Right lung (tissue), 5 donors: ENCODE measurements around the gene TCF7L2. TPM values are rescaled to one million over a fixed set of nuclear protein-coding genes. Genes with fewer than 3 reads are reported as not detected.

Experiments
- DNase-seq, 2 donors: peaks; one replicate each; pipeline ENCODE4 v3.0.0-alpha.2; 2013
- polyA plus RNA-seq, 5 donors: library from polyadenylated mRNA; unstranded; fragments of 120-200 nt; gene quantifications; one replicate each; pipeline versions ENCODE4 v1.2.1 to v1.2.3, GENCODE V29; 2013; ENCODE audit warnings: inconsistent platforms in 1 of 5, low replicate concordance in 1 of 5; ENCODE audit not compliant: insufficient read length in 5 of 5, insufficient read depth in 1 of 5

TCF7L2 gene
- polyA plus RNA-seq, 5 donors: 38.8 to 55.8 (median 49.2) TPM

DNA sequence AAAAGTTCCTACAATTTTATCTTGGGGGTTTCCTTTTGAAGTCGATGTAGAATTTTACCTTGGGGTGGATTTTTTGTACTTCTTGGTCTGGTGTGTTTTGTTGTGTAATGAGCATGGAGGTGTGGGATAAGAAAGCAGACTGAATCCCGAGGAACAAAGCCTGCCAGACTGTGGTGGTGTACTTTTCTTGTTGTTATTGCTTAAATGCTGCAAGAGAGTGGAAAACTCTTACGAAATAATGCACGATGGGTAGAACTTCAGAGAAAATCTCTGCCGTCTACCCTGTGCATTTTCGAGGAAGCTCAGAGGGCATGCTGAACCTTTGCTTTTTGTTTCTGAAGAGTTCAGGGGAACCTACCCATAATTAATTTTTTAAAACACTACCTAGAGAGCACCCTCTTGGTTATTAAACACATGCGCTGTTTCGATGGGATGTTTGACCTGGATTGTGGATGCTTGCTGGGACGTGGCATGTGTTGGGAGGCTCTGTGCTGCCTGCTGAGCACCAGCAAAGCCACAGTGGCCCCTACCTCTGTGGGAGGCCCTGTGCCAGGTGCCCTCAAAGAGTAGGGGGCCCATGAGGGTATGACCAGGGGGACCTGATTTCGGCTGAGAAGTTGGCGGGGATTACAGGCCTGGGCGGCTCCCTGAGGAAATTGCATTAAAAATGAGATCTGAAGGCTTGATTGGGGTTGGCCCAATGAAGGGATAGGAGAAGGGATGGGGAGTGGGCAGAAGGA lies 94.1 kb downstream of the TCF7L2 start:
- no peak for DNase-seq

DNA sequence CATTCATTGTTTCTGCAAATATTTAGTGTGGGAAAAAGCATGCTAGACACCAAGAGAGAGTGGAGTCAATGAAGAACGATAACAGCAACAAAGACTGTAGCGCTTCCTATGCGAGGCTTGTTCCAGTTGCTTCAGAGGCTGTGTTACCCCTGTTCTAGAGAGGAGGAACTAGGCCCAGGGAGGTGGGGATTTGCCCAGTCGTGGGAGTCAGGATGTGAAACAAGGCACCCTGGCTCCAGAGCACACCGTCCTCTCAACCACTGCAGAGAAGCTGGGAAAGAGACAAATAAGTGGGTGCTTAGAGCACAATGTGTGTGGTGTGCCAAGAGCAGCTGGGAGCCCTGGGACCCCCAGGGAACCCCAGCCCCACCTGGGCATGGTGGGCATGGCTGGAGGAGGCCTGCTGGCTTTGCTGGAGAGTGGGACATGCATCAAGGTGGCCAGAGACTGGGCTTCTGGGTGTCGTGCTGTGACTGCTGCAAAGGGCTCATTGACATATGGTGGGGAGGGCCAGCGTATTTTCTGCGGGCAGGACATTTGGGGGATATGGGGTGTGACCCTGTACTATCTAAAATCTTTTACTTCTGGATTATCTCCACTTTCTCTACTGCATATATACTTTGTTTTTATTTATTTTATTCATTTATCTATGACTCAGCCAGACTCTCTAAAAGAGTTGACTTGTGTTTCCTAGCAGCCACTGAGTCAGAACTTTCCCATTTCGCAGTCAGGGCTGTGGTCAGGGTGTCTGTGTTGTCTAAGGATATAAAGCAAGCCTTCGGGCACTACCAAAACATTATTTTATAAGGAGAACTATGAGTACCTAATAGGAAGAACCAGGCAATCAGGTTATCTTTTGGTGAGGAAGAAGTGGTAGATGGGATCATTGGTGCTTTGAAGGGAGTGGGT lies 95.4 kb downstream of the TCF7L2 start:
- DNase-seq: no peak

DNA sequence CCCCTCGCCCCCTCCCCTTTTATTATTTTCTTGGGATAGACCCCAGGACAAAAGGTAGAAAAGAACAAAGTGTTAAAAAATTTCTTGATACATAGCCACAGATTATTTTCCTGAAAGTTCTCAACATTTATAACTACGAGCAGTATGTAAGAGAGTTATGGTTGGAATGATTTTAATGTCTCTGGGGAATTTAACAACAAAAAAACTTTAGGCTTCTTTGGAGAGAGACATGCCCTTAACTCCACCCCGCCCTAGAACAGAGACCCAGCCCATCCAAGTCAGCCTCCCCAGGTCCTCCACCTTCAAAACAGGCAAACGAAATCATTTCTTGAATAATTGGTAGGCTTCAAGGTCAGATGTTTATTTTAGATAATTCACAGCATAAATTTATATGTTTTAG lies 97.1 kb downstream of the TCF7L2 start:
- no peak for DNase-seq

DNA sequence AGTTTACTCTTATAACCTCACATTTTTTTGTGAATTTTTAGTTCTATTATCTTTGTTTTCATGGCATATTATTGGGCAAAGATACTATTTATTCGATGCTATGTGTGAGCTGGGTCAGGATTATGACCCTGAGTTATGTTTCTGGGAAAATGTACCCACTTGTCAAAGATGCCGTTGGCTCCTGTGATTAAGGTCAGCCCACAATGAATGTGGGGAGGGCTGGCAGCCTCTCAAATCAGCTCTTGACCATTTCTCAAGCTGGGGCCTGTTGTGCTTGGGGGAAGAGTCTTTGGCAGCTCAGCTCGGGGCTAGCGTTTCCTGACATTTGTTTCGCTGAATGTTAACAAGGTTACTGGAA lies 97.5 kb downstream of the TCF7L2 start:
- DNase-seq: no peak

DNA sequence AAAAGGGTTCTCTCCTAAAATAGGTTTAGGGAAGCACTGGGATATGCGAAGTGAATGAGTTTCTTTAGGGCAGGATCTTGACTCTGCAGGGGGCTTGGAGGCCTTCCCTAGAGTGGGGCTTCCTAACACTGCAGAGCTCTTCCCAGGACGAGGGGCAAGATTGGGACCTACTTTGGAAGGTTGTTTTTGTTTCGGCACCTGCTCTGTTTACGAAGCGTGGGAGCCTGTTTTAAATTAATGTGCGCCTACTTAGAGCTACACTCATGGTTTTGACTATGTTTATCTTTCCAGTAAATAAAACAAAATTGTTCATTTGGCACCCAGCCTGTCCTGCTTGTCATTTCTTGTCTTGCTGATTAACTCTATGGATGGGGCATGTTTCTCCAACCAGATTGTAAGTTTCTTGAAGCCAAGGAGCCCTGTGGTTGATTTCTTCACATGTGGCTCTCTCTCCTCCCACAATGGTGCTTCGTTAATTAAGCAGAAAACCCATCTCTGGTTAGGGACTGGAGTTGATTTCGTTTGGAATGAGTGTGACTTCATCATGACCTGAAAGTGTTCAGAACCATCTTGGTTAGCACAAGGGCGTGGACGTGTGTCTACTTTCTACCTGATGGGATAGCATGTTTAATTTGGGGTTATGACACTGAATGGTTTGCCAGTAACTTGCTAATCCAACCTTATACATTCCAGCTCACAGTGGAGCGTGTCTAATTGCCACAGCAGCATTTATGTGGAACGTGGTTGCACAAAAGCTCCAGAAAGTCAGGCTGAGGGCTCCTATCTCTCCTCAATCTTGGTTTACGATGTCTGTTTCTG lies 98.1 kb downstream of the TCF7L2 start:
- no peak for DNase-seq

DNA sequence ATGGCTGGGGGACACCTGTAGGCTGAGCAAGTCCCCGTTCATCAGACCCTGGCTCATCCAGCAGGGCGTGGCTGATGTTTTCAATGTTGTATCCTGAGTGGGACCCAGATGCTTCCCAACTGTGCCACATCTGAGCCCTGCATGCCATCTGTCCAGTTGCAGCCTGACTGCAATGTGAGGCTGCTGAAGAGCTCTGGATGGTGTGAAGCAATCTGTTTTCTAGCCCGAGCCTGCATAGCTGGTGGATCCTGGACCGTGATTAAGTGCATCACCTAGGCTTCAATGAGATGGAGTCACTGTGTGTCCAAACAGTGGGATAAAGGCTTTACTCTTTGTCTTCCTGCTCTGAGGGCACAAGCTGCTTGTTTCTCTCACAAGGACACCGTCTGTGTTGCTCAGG lies 99.8 kb downstream of the TCF7L2 start:
- no peak for DNase-seq

DNA sequence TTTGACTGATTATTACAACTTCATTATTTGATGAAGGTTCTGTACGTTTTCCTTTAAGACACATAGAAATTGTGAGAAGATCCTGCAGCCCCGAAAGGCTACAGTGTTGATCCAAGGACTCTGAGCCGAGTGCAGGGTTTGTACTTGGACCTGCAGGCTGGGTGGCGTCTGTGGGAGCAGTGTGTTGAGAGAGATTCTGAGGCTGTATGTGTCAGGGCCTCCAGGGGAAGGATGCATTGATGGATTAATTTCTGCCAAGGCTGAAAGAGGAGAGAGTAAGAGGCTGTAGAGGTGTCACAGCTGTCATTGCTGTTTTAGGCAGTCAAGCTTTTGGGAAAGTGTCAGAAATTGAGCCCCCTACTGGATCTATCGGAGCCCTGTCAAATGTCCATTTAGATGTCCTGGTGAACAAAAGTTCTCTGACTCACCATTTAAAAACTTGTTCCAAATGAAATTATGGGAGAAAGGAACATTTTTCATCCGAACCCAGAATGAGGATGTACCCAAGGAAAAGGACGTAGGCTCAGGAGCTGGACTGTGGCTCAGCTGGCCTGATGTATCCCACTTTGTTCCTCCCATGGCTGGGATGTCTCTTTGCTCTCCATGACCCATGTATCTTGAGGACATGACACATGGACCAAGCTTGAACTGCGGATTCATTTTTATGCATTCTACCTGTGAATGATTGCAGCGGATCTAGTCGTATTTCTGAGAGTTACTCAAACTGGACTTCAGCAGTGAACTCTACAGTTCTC lies 102.2 kb downstream of the TCF7L2 start:
- DNase-seq: no peak

DNA sequence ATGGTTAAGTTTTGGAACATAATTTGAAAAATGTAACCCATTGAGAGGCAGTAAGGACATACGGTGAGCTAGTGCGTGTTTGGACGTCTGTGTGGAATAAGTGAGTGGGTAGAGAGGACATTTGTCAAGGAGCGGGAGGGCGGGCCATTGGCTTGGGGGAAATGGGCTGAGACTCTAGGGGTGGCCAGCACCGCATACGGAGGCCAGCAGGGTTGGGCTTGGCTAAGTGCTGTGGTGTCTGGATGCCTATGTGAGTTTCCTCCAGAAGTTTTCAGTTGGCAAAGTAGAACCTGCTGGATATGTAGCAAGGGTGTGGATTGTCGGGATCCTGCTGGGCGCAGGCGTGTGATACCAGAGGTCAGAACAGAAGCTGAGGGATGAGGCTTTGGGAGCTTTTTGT lies 103.0 kb downstream of the TCF7L2 start:
- no peak for DNase-seq

DNA sequence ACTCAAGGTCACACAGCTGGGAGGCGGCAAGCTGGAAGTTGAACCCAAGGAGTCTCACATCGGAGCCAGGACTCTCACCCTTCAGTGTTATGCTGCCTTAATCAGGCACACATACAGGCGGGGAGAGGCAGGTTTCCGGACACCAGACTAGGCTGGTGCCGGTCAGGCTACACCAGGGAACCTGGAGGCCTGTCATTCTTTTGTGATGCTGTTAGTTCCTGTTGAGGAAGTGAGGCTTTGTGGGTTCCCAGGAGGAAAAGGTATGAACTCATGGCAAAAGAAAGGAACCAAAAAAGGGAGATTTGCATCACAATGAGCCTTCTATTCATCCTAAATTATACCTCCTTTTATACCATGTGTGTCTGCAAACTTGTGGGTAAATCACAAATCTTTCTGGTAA lies 103.8 kb downstream of the TCF7L2 start:
- no peak for DNase-seq

DNA sequence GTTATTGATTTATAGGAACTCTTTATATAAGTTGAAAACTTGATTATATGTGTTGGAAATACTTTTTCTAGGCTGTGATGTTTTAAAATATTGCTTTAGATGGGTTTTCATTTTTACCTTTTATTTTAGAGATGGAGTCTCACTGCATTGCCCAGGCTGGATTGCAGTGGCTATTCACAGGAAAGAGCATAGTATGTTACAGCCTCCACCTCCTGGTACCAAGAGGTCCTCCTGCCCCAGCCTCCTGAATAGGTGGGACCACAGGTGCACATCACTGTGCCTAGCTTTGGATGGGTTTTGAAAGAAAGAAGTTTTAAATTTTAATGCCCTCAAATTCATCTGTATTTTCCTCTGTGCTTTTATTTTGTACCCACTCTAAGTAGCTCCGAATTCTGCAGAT lies 105.4 kb downstream of the TCF7L2 start:
- no peak for DNase-seq

DNA sequence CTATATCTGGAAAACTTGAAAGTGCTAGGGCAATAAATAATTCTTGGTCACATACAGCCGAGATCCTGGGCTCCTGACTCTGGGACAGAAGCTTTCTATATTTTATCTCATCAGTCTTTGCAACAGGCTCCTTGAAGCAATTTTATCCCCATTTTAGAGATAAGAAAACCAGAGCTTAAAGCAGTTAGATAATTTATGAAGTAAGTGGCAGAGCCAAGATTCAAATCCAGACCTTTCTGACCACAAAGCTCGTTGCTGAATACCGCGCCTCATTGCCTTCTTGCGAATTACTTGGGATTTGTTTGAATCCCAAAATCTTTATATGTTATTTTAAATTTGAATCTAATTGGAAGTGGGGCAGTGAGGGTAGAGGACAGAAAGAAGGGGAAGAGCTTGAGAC lies 106.0 kb downstream of the TCF7L2 start:
- DNase-seq: no peak

DNA sequence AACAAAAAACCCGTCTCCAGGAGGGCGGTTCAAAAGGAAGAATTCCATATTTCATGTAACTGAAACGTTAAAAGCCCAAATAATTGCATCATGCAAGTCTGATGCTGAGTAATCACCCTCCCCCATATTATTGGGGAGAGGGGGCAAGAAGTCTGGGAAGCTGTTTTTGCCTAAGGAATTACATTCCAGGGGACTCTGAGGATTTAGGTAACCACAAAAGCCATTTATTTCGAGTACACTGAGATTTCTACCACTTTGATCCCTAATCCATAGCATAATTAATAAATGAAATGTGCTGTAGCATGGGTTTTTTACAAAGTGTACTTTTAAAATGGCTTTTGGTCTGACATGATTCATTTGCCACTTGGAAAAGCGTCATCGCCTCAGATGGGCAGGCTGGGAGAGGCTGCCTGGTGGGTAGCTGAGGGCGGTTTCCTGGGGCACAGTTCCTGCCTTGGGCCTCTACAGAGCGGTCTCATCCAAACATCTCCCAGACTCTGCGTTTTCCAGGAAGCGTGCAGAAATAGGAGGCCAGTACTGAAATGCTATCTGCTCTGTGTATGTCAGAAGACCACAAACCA lies 106.5 kb downstream of the TCF7L2 start:
- DNase-seq: no peak

DNA sequence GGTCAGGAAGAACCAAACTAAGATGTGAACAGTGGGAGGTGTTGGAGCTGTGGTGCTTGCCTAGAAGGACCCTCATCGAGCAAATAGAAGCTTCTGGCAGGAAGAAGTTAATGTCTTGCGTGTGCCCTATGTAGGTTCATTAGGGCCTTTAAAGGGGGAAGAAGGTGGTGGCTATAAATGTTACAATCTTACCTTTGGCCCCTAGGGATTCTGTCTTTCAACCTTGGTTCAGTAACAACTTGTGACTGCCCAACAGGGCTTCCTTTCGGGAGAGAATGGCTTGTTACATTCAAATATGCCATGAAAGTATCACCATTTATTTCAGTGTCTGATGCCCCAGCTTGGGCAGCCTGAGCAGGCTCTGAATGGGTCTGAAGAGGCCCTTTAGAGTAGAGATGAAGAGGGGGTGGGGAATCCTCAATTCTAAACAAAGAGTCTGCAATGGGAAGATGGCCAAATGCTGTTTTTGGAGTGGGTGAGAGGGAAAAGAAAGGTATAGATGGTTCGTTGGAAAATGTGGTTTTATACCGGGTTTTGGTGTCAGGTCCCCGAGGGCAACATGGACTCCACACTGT lies 108.0 kb downstream of the TCF7L2 start:
- DNase-seq: no peak

DNA sequence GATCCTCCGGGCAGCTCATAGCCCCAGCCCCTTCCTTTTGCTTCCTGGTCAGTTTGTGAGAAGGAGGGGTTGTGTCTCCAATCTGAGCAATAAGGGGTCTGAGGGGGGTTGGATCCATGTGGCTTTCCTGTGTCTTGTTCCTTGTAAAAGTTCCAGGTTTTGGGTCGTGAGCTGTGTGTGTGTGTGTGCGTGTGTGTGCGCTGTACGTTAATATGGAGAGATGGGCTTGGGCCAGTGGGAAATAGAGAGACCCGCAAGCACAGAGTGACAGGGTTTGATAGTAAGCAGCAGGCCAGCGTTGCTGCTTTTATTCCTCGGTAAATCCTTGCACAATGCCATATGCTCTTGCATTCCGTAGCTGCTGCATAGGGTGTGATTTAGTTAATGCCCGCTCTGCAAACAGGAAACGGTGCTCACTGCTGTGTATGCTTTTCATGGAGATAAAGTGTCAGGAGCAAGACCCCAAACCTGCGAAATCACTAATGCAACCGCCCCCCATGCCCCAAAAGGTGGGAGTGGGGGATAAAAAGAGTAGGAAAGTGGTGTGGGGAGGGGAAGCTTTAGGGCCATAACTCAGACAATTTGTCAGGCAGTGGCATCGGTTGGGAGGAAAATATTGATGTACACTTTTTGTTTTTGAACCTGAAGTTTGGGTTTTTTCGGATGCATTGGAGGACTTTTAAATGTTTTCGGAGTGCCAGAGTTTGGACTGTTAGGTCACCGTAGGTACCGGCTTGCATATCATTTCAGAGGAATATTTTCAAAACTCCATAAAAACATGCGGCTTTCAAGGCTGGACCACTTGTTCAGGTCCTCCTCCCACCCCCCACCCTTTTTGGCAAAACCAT lies 108.7 kb downstream of the TCF7L2 start:
- DNase-seq: peak; percentile 59 to 61

DNA sequence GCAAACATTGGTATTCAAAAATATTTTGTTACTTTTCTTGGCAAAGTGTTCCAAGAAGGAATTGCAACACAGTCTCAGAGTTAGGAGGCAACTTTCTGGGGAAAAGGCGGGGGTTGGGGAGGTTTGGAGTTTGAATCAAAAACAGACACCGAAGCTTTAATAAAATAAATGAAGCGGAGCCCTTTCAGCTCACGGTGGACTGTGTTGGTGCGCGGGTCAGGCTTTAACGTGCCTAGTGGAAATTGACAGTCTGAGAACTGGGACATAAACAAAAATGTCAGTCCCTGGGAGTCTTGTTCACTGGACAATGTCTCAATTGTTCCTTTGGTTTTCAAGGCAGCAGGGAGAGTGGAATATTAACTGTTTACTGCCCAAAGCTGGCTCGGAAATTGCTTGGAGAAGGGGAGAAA lies 109.3 kb downstream of the TCF7L2 start:
- peak; percentile 60 to 71 for DNase-seq

DNA sequence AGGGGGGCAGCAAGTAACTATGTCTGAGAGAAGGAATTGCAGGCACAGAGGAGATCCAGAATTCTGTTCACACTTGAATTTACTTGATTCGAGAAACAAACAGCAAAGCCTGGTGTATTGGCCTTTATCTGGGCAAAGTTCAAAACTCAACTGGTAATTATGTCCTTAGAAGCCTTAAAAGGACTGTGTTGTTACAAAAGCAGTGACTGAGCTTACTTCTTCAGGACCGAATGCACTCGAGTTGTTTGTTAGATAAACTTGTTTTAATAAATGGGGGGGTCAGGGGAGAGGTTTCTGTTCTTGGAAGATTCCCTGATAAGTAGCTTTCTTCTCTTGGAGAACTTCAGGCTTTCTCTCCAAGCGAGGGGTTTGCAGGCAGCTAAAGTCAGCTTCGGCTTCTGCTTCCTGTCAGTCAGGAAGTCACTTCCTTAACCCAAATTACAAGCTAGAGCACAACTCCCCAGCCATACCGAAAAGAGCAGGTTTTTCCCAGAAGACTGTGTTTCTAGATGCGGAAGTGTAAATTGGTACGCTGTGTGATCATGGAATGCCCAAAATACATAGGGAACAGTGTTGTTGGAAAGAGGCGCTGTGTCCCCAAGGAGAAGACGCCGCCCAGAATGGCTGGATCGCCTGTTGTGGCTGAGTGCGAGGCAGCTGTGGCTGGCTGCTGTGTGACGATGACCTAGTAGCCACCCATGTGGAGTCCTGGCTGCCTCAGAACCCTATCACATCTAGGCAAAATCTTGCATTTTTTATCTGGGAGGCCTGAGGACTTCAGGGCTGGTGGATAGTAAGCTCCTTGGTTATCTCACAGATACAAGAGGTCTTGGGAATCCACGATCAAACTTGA lies 110.4 kb downstream of the TCF7L2 start:
- no peak for DNase-seq

DNA sequence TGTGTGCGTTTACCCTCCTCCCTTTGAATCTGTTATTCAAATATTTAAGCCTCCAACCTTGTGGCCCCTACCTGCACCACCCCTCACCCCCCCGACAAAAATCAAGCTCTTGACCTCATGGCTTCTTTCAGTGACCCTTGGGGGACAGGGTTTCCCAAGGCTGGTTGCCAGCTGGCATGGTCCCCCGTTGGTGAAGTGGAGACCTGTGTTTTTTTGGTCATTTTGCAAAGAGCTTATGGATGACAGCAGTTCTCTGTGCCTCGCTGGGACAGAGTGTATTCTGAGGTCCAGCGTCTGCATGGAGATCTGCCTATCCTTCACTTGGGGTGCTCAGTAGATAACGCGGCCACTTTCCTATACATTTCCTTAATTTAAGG lies 111.0 kb downstream of the TCF7L2 start:
- no peak for DNase-seq

DNA sequence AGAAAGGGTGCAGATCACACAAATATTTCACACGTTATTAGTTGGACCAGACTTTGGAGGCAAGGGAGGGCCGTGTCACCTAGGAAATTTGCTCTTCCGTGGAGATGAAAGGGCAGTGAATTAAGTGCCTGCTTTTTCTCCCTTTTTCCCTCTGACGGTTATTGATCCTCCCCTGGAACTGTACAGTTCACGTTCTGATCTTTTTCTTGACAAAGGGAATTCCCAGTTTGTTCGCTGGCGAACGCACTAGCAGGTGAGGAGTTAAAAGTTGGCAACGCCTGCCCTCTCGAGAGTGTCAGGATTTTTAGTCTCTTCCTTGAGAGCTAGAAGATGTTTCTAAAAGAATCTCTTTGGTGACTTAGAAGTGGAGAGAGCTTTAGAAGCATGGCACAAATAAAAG lies 111.5 kb downstream of the TCF7L2 start:
- no peak for DNase-seq
